ENCODE data around the gene HM13.
"Not testable (repeated sequence)": the region's sequence is repeated elsewhere in the genome, so short reads cannot be mapped to it uniquely, and the experiment has no call there.

The HM13 gene

DNA sequence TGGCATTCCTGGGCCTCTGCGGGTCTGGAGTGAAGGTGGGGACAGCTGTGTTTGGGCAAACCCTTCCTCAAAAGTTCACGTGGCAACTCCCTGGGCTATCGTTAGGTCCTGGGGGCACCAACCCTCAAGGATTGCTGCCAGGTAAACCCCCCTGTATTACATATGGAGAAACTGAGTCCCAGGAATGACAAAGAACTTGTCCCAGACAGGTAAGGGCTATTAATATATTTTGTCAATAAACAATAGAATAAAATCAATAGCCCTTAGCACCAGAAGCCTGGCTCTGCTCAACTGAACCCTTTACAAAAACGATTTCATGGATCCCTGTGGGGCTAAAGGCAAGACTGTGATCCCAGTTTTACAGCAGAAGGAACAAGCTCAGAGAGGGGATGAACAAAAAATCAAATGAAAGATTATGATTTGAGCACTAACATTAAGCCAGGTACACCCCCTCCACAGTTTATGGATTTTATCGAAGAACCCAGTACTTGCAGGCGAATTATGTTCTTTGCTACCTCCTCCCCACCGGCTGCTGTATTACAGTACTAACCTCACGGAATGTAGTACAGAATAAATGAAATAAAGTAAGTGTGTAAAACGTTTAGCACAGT is 93.5 kb downstream of the HM13 start:
- peaks cover 4% of the 10 kb centered on the region for H3K27me3 ChIP-seq (ENCODE audit: insufficient read depth, poor library complexity, severe bottlenecking)
- DNase-seq (ENCODE audit: low read depth in 1 of 2, low spot score in 1 of 2), result no peak
- H3K4me3 ChIP-seq (replicated peaks; ENCODE audit: insufficient read depth, low read length), result no peak overlapping the region
- H3K27ac ChIP-seq (replicated peaks), result no peak overlapping the region
- TF ChIP-seq POLR2AphosphoS5 (IDR thresholded peaks at IDR 0.05; ENCODE audit: low read depth) (no peak), REST (IDR thresholded peaks at IDR 0.05; ENCODE audit: insufficient replicate concordance, low read depth) (no peak), GABPA (IDR thresholded peaks at IDR 0.05; ENCODE audit: low read depth) (no peak), SPI1 (IDR thresholded peaks at IDR 0.05; ENCODE audit: borderline replicate concordance, low read depth) (no peak), CTCF (IDR thresholded peaks at IDR 0.05; ENCODE audit: insufficient read depth, low read length) (no peak)

- TF ChIP-seq GABPA (IDR thresholded peaks at IDR 0.05; ENCODE audit: low read depth) (no peak), REST (IDR thresholded peaks at IDR 0.05; ENCODE audit: insufficient replicate concordance, low read depth) (no peak), POLR2AphosphoS5 (IDR thresholded peaks at IDR 0.05; ENCODE audit: low read depth) (no peak), CTCF (IDR thresholded peaks at IDR 0.05; ENCODE audit: insufficient read depth, low read length) (no peak)
- DNase-seq (ENCODE audit: low read depth in 1 of 2, low spot score in 1 of 2), result peak in 1 of 2 experiments; percentile 61
- no peak overlapping the region for H3K27ac ChIP-seq (replicated peaks)
- peaks cover 4% of the 10 kb centered on the region for H3K27me3 ChIP-seq (ENCODE audit: insufficient read depth, poor library complexity, severe bottlenecking)
- H3K4me3 ChIP-seq (replicated peaks; ENCODE audit: insufficient read depth, low read length), result peak overlapping the region; percentile 16
Measured at GRCh38 chr20:31608251-31608945, 94.2 kb downstream of the HM13 start.

DNA sequence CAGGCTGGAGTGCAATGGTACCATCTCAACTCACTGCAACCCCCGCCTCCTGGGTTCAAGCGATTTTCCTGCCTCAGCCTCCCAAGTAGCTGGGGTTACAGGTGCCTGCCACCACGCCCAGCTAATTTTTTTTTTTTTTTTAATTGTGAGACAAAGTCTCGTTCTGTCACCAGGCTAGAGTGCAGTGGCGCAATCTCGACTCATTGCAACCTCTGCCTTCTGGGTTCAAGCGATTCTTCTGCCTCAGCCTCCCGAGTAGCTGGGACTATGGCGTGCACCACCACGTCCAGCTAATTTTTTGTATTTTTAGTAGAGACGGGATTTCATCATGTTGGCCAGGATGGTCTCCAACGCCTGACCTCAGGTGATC is 98.0 kb downstream of the HM13 start:
- H3K4me3 ChIP-seq (replicated peaks; ENCODE audit: insufficient read depth, low read length); H3K27me3 ChIP-seq (ENCODE audit: insufficient read depth, poor library complexity, severe bottlenecking): not testable (repeated sequence)
- peak overlapping the region; percentile 82; the same call in 1 of the 2 replicates for H3K27ac ChIP-seq (replicated peaks)
- DNase-seq (ENCODE audit: low read depth in 1 of 2, low spot score in 1 of 2), result peak in 1 of 2 experiments; percentile 26

DNA sequence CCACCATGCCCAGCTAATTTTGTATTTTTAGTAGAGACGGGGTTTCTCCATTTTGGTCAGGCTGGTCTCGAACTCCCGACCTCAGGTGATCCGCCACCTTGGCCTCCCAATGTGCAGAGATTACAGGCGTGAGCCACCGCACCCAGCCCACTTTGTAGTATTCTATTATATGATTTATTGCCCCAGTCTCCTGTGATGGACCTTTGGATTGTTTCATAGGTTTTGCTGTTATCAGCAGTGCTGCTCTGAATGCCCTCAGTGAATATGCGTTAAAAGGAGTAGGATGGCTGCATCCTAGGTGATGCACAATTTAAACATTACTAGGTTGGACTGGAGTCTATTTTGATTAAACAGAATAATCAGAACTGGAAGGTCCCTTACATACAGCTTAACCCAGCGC is 101.2 kb downstream of the HM13 start:
- Histone ChIP-seq H3K27ac (replicated peaks) (no peak overlapping the region), H3K4me3 (replicated peaks; ENCODE audit: insufficient read depth, low read length) (no peak overlapping the region), H3K27me3 (ENCODE audit: insufficient read depth, poor library complexity, severe bottlenecking) (no peaks in the 10 kb centered on the region)
- no peak for DNase-seq (ENCODE audit: low read depth in 1 of 2, low spot score in 1 of 2)
- TF ChIP-seq GABPA (IDR thresholded peaks at IDR 0.05; ENCODE audit: low read depth) (no peak), SPI1 (IDR thresholded peaks at IDR 0.05; ENCODE audit: borderline replicate concordance, low read depth) (no peak), REST (IDR thresholded peaks at IDR 0.05; ENCODE audit: insufficient replicate concordance, low read depth) (no peak), CTCF (IDR thresholded peaks at IDR 0.05; ENCODE audit: insufficient read depth, low read length) (no peak), POLR2AphosphoS5 (IDR thresholded peaks at IDR 0.05; ENCODE audit: low read depth) (no peak)

All from HL-60 (cell line).